Osteocyte (in vitro differentiated cells): ENCODE results near the gene LPIN2. TPM values are rescaled to one million over a fixed set of nuclear protein-coding genes. Genes with fewer than 3 reads are reported as not detected.

Source experiments
- DNase-seq: peaks from one replicate; pipeline ENCODE4 v3.0.0; 2021; ENCODE audit warnings: mixed read lengths; ENCODE audit not compliant: unreplicated experiment; ENCODE audit errors: extremely low spot score
- H3K27ac Mint-ChIP-seq: one replicate; pipeline ENCODE4 v1.8.0; 2021; ENCODE audit warnings: mild to moderate bottlenecking, mixed read lengths; ENCODE audit not compliant: unreplicated experiment
- H3K27me3 Mint-ChIP-seq: one replicate; pipeline ENCODE4 v1.8.0; 2021; ENCODE audit warnings: mixed read lengths; ENCODE audit not compliant: unreplicated experiment
- H3K36me3 Mint-ChIP-seq: one replicate; pipeline ENCODE4 v1.8.0; 2021; ENCODE audit warnings: mixed read lengths; ENCODE audit not compliant: unreplicated experiment
- H3K4me1 Mint-ChIP-seq: one replicate; pipeline ENCODE4 v1.8.0; 2021; ENCODE audit warnings: mixed read lengths; ENCODE audit not compliant: unreplicated experiment
- H3K4me3 Mint-ChIP-seq: one replicate; pipeline ENCODE4 v1.8.0; 2021; ENCODE audit warnings: mild to moderate bottlenecking, moderate library complexity, mixed read lengths; ENCODE audit not compliant: unreplicated experiment
- H3K9me3 Mint-ChIP-seq: one replicate; pipeline ENCODE4 v1.8.0; 2021; ENCODE audit warnings: mixed read lengths; ENCODE audit not compliant: unreplicated experiment
- total RNA-seq: library from RNA; stranded (reverse); gene quantifications from 2 replicates; pipeline ENCODE4 v1.2.1, GENCODE V29; 2021
- TF ChIP-seq, protein P1 (sequence below): fragments of 200-600 bp; sonication (generic); IDR thresholded peaks from 2 replicates; pipeline ENCODE4 v1.5.0; 2021; ENCODE audit warnings: antibody characterized with exemption, mild to moderate bottlenecking, moderate library complexity

LPIN2 gene
- total RNA-seq, 1 donor from 2014 or later, result 34.8 TPM

DNA sequence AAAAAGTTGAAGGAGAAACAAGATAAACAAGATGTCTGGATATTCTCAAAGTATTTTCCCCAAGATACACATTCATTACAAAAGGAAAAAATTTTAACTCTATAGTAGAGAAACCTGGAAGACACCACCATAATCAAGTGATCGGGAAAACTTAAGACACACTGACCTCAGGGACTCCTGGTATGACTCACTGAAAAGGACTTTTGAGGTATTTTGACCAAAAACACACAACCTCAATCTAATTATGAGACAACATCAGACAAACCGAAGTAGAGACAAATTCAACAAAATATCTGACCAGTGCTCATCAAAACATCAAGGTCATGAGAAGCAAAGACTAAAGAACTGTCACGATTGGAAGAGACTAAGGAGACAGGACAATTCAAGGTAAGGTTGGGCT lies 34.7 kb downstream of the LPIN2 start:
- H3K4me3 Mint-ChIP-seq, result peak overlapping the region; percentile 72
- no peaks in the 10 kb centered on the region for H3K27me3 Mint-ChIP-seq
- H3K9me3 Mint-ChIP-seq, result no peaks in the 10 kb centered on the region
- H3K4me1 Mint-ChIP-seq, result peaks cover 77% of the 10 kb centered on the region
- TF ChIP-seq, protein P1, sequence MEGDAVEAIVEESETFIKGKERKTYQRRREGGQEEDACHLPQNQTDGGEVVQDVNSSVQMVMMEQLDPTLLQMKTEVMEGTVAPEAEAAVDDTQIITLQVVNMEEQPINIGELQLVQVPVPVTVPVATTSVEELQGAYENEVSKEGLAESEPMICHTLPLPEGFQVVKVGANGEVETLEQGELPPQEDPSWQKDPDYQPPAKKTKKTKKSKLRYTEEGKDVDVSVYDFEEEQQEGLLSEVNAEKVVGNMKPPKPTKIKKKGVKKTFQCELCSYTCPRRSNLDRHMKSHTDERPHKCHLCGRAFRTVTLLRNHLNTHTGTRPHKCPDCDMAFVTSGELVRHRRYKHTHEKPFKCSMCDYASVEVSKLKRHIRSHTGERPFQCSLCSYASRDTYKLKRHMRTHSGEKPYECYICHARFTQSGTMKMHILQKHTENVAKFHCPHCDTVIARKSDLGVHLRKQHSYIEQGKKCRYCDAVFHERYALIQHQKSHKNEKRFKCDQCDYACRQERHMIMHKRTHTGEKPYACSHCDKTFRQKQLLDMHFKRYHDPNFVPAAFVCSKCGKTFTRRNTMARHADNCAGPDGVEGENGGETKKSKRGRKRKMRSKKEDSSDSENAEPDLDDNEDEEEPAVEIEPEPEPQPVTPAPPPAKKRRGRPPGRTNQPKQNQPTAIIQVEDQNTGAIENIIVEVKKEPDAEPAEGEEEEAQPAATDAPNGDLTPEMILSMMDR, result no peak
- H3K27ac Mint-ChIP-seq, result peak overlapping the region; percentile 98
- DNase-seq, result no peak
- H3K36me3 Mint-ChIP-seq, result no peaks in the 10 kb centered on the region

DNA sequence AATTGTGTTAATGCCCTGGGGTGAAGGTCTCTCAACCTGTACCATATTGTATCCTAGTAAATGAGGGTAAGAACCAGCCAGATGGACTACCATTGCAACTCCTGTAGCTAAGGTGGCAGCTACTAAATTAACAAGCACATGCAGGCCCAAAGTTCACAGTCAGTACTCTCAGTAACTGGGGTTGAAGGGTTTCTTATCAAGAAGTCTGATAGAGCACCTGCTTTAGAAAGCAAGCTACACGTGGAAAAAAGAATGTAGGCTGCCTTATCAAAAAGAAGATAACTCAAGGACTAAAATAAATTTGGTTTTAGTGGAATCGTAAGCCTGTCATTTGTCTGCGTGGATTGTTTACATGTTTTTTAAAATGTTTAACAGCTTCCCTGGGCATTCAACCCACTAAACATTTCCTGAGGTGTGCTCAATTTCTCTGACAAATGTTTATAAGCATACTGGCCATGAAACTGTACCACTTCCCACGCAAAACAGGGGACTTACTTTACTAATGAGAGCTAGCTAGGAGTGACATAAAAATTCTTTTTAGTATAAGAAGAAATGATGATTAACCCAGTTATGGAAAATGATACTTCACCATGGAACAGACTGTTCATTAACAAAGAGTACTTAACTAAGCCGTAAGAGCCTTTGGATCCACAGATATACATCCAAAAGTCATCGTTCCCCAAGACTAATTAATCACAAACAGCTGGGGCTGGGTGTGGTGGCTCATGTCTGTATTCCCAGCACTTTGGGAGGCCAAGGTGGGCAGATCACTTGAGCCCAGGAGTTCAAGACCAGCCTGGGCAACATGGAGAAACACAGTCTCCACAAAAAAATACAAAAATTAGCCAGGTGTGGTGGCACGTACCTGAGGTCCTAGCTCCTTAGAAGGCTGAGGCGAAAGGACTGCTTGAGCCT lies 36.5 kb downstream of the LPIN2 start:
- peaks cover 72% of the 10 kb centered on the region for H3K4me1 Mint-ChIP-seq
- no peak overlapping the region for H3K4me3 Mint-ChIP-seq
- H3K36me3 Mint-ChIP-seq, result peaks cover 1% of the 10 kb centered on the region
- H3K27ac Mint-ChIP-seq, result peak overlapping the region; percentile 98
- TF ChIP-seq, protein P1, result no peak
- H3K27me3 Mint-ChIP-seq, result no peaks in the 10 kb centered on the region
- H3K9me3 Mint-ChIP-seq, result no peaks in the 10 kb centered on the region
- DNase-seq, result no peak

DNA sequence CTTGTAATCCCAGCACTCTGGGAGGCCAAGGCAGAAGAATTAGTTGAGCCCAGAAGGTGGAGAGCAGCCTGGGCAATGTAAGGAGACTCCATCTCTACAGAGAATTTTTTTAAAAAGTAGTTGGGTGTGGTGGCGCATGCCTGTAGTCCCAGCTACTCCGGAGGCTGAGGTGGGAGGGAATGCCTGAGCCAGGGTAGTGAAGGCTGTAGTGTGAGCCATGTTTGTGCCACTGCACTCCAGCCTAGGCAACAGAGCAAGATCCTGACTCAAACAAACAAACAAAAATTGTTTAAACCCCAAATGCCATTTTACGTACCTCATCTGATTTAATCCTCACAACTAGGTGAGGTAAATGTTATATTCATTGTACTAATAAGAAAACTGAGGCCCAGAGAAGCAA lies 38.2 kb downstream of the LPIN2 start:
- Mint-ChIP-seq H3K4me3 (no peak overlapping the region), H3K9me3 (no peaks in the 10 kb centered on the region), H3K27me3 (no peaks in the 10 kb centered on the region), H3K4me1 (peaks cover 59% of the 10 kb centered on the region), H3K27ac (peak overlapping the region; percentile 4), H3K36me3 (peaks cover 4% of the 10 kb centered on the region)
- TF ChIP-seq, protein P1, result no peak
- DNase-seq, result no peak

DNA sequence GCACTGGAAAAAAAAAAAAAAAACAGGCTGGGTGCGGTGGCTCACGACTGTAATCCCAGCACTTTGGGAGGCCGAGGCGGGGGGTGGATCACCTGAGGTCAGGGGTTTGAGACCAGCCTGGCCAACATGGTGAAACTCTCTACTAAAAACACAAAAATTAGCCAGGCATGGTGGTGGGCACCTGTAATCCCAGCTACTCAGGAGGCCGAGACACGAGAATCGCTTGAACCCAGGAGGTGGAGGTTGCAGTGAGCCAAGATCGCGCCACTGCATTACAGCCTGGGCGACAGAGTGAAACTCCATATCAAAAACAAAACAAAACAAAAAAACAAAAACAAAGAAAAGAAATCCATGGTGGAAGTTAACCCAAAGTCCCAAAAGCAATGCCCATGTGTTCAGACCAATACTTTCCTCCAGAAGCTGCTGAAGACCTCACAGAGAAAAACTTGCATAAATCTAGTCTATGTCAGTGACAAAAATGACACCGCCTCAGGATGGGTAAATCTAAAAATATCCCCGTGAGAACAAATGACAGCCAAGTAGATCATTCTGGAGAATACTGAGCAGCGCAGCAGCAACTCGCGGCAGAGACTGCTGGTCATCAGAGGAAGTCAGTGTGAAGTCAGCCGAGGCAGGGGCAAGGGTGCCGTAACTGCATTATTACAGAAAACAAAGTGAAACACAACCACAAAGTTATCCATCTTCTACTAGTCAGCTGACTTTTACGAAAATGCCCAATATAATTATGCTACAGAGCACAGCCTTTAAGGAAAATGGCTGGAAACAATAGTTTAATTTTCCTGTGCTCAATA lies 41.0 kb downstream of the LPIN2 start:
- TF ChIP-seq, protein P1, result no peak
- no peaks in the 10 kb centered on the region for H3K27me3 Mint-ChIP-seq
- DNase-seq, result no peak
- no peak overlapping the region for H3K4me3 Mint-ChIP-seq
- H3K4me1 Mint-ChIP-seq, result peaks cover 45% of the 10 kb centered on the region
- no peaks in the 10 kb centered on the region for H3K9me3 Mint-ChIP-seq
- H3K36me3 Mint-ChIP-seq, result peaks cover 4% of the 10 kb centered on the region
- H3K27ac Mint-ChIP-seq, result peak overlapping the region; percentile 38
